OCI-M2 (cell line): Measurements from ENCODE around the gene ZNF385A.
"Not testable (repeated sequence)": the region's sequence is repeated elsewhere in the genome, so short reads cannot be mapped to it uniquely, and the experiment has no call there.

Experiments used
- DNase-seq: peaks from one replicate; lab custom pipeline; 2025; ENCODE audit not compliant: unreplicated experiment; lab: John Stamatoyannopoulos, UW

Gene ZNF385A

DNA sequence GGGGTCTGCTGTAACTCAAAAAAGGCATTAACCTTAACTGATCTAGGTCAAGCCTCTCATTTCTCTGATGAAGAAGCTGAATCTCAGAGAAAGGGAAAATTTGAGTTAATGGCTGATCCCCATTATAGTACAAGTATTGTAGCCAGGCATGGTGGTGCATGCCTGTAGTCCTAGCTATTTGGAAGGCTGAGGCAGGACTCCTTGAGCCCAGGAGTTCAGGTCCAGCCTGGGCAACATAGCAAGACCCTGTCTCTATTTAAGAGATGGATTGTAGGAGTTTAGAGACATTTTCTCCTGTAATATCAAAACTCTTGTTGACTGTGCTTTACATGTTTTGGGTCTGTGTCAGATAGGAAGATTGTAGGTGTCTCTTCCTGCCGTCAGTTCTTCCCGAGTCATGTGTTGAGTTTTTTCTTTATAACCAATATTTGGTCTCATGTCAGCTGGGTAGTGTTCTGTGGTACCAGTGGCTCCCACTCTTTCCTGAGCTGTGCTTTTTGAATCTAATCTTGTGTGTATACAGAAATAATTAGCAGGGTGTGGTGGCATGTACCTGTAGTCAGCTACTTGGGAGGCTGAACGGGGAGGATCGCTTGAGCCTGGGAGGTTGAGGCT lies 51.0 kb downstream of the ZNF385A start:
- DNase-seq, result no peak

DNA sequence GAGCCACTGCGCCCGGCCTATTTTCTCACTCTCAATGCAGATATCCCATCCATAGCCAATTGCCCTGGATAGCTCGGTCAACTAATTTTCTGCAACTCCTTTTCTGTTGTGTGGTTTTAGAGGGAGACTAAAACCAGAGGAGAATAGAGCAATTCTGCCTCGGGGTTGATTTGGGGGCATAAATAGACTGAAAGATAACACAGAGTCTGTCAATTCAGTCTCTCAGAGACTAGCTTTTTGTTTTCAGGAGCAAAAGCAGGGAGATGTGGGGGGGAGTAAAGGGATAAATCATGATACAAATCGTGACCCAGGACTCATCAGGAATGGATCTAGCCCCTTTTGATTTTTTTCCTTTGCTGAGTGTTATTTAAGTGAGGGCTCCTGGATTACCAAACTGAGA lies 53.1 kb downstream of the ZNF385A start:
- no peak for DNase-seq

DNA sequence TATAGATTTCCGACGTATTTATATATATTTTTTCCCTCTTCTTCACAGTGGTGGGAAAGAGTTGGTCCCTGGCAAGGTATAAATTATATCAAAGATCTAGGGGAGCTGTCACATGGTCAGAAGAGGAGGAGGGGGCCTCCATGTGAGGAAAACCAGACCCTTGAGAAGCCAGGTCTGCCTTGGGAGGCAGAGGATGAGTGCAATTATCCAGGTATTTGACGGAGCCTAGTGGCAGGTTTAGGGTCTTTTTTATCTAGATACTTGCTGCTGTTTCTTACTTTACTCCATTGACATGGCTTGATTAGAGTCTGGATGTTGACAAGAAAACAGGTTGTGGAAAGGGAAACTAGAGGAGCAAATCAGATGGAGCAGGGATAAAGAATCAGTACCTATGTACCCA lies 54.1 kb downstream of the ZNF385A start:
- no peak for DNase-seq

DNA sequence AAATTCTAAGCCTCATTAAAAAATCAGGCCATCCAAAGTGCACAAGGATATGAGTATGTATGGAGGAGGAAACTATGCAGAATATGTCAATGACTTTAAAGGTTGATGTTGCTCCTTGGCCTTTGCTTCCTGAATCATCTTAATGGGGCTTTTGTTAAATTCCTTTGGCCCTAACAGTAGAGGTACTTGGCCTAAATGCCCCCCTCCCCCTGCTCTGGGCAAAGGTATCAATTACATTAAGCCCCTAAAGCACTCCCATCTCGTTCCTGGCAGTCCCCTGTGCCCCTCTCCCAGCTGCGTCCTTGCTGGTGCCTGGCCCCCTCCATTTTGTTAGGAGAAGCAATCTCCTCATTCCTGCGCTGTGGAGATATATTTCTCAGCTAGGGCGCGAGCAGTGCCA lies 54.8 kb downstream of the ZNF385A start:
- no peak for DNase-seq

DNA sequence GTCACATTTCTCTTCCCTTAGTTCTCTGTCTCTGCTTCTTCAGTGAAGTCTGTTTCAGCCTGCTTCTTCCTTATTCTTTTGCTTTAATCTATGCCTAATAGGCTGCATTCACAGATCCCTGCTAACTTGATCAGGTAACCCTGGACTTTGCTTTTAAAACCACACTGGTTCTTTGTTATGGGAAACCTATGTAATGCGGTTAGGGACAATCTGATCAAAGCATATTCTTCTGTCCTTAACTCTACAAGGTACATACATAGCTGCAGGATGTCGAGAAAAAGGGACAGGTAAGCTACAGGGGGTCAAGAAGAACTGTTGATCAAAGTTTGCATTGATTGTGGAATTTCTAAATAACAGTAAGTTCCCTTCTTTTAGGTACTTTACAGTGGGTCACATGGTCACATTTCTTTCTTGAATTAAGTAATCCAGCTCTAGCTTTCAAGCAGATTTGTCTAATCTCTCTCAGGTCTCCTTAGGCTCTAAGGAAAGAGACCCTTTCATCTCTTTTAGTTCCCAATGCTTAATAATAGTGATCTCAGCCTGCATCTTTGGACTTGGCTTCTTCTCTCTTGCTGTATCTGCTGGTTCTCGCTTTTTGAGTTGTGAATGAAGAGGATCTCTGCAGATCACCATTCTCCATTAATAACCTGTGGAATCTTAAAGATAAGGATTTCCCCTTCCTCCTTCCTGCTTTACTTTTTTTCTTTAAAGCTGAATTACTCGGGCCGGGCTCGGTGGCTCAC lies 55.8 kb downstream of the ZNF385A start:
- no peak for DNase-seq

DNA sequence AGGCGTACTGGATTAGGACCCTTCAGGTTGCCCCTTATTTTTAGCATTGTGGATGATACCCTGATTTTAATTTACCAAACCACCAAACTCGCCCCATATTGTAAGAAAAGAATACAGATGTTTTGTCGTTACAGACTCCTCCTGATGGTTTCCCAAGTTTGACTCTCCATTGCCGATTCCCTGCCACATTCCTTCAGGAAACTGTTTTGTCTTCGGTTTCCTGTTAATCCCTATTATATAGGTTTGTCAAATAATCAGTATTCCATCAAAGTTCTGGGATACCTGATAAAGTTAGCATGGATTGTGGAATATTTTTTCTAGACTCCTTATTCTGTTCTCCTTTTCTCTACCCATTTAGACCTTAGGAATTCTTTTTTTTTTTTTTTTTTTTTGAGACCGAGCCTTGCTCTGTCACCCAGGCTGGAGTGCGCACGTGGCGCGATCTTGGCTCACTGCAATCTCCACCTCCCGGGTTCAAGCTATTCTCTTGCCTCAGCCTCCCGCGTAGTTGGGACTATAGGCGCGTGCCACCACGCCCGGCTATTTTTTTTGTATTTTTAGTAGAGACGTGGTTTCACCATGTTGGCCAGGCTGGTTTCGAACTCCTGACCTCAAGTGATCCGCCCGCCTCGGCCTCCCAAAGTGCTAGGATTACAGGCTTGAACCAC lies 59.0 kb downstream of the ZNF385A start:
- DNase-seq, result not testable (repeated sequence)

DNA sequence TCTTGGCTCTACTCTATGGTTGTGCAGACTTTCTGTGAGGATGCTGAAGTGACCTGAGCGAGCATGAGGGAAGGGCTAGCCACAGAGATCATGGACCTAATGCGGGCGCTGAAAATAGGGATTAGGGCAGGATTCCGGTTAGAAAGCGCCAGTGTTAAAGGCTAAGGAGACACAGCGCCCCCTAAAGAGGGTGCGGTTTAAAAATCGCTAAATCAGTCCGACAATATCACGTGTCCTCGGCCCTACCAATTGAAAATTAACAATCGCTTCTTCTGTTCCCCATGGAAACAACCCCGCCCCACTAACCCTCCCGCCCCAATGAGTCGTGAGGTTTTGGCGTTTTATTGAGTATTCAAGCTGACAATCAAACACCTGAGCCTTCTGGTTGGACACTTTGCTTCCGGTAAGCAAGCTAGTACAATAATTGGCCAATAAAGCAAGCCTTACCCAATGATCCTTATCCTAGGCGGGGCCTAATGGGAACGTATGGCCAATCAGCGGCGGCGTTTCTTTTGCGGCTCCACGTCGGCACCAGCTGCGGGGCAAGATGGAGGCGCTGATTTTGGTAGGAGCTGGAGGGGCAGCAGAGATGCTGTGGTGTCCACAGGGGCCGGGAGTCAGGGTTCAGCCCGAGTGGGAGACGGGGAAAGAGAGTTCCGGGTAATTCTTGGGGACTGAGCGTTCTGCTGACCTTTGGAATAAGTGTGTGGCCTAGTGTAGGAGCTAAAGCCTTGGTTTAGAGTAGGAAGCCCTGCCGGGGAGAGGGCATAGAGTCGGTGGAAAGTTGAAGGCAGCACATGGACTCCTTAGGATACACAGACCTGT lies 59.7 kb downstream of the ZNF385A start, which contains the start of gene COPZ1:
COPZ1 (plus strand) TSS at position 515 of the 825 bp plus-strand sequence; CDS start at position 548, 33 bp downstream.
- DNase-seq, result peak; percentile 95

DNA sequence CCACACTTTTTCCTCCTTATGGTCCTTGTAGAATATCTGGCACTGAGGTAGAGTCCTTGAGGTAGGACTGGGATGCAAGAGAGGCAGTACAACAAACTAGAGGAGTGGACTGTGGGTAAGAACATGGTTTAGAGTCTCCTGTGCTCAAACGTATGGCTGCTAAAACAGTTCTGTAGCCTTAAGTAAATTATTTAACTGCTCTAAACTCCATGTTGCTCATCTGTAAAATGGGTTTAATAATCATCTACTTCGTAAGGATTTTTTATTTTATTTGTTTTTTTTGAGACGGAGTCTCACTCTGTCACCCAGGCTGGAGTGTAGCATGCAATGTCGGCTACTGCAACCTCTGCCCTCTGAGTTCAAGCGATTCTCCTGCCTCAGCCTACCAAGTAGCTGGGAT lies 63.2 kb downstream of the ZNF385A start:
- DNase-seq, result no peak
